ENCODE data around the gene DCST1. TPM values are rescaled to one million over a fixed set of nuclear protein-coding genes. Genes with fewer than 3 reads are reported as not detected.

The DCST1 gene
- total RNA-seq, 6 experiments from 2014 or later: not detected

- TF ChIP-seq CTCF (IDR thresholded peaks at IDR 0.05): no peak
- Mint-ChIP-seq H3K27ac (no peak overlapping the region), H3K4me3 (no peak overlapping the region), H3K9me3 (no peaks in the 10 kb centered on the region), H3K36me3 (ENCODE audit: low read depth) (no peaks in the 10 kb centered on the region), H3K27me3 (ENCODE audit: insufficient read depth) (peaks cover 43% of the 10 kb centered on the region), H3K4me1 (ENCODE audit: low read depth) (peaks cover 9% of the 10 kb centered on the region)
- no peak for DNase-seq
These were observed 5.7 kb downstream of the DCST1 start for GRCh38 chr1:155039308-155039669.

- no peak for TF ChIP-seq CTCF (IDR thresholded peaks at IDR 0.05)
These were observed 6.9 kb downstream of the DCST1 start for GRCh38 chr1:155040358-155041093.

GRCh38 chr1:155042789-155043188, 9.2 kb downstream of the DCST1 start:
- Mint-ChIP-seq H3K27me3 (ENCODE audit: insufficient read depth) (peaks cover 16% of the 10 kb centered on the region), H3K27ac (no peak overlapping the region), H3K9me3 (no peaks in the 10 kb centered on the region), H3K4me1 (ENCODE audit: low read depth) (peaks cover 27% of the 10 kb centered on the region), H3K4me3 (no peak overlapping the region), H3K36me3 (ENCODE audit: low read depth) (no peaks in the 10 kb centered on the region)
- TF ChIP-seq CTCF (IDR thresholded peaks at IDR 0.05): no peak
- DNase-seq: no peak

More at GRCh38 chr1:155040358-155041093, 6.9 kb downstream of the DCST1 start:
- no peak for DNase-seq
- H3K27me3 Mint-ChIP-seq (ENCODE audit: insufficient read depth): peaks cover 32% of the 10 kb centered on the region
- H3K4me3 Mint-ChIP-seq: no peak overlapping the region
- H3K36me3 Mint-ChIP-seq (ENCODE audit: low read depth): no peaks in the 10 kb centered on the region
- H3K4me1 Mint-ChIP-seq (ENCODE audit: low read depth): peaks cover 22% of the 10 kb centered on the region
- no peak overlapping the region for H3K27ac Mint-ChIP-seq
- H3K9me3 Mint-ChIP-seq: no peaks in the 10 kb centered on the region

- no peaks in the 10 kb centered on the region for H3K9me3 Mint-ChIP-seq
- H3K27ac Mint-ChIP-seq: no peak overlapping the region
- no peak for DNase-seq
- no peaks in the 10 kb centered on the region for H3K36me3 Mint-ChIP-seq (ENCODE audit: low read depth)
- H3K4me3 Mint-ChIP-seq: no peak overlapping the region
- peaks cover 26% of the 10 kb centered on the region for H3K4me1 Mint-ChIP-seq (ENCODE audit: low read depth)
- H3K27me3 Mint-ChIP-seq (ENCODE audit: insufficient read depth): peaks cover 10% of the 10 kb centered on the region; the same call in 1 of the 2 replicates
- TF ChIP-seq CTCF (IDR thresholded peaks at IDR 0.05): no peak
These were observed 9.7 kb downstream of the DCST1 start for GRCh38 chr1:155043301-155043702.

GRCh38 chr1:155043793-155044192, 10.2 kb downstream of the DCST1 start:
- H3K27me3 Mint-ChIP-seq (ENCODE audit: insufficient read depth): peaks cover 6% of the 10 kb centered on the region; the same call in 1 of the 2 replicates
- DNase-seq: no peak
- H3K27ac Mint-ChIP-seq: no peak overlapping the region
- H3K9me3 Mint-ChIP-seq: no peaks in the 10 kb centered on the region
- no peak for TF ChIP-seq CTCF (IDR thresholded peaks at IDR 0.05)
- no peak overlapping the region for H3K4me3 Mint-ChIP-seq
- no peaks in the 10 kb centered on the region for H3K36me3 Mint-ChIP-seq (ENCODE audit: low read depth)
- peaks cover 21% of the 10 kb centered on the region for H3K4me1 Mint-ChIP-seq (ENCODE audit: low read depth)

Data from HFFc6 (cell line).